ENCODE measurements around the gene NAV2. TPM values are rescaled to one million over a fixed set of nuclear protein-coding genes. Genes with fewer than 3 reads are reported as not detected.

The NAV2 gene
- total and polyA plus RNA-seq, 2 donors from 2014 or later, result 5.9 to 37.7 TPM

DNA sequence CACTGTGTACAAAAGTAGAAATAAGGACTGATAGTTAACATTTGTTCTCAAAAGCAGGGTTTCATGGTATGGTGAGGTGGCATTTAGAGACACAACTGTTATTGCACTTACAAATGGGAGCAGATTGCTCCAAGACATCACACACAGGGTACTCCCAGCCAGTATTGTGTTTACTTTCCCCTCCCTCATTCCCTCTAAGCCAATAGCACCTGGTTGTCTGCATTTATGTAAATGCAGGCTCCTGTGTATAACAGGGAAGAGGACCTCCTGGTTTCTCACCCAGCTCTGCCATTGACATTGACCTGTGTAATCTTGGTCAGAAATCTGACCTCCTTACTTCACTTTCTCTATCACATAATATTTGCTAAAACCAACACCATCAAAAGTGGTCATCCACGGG, 154.4 kb downstream of the NAV2 start:
- FAIRE-seq (no peak), DNase-seq (no peak)
- no peak overlapping the region for H3K9ac ChIP-seq (ENCODE audit: low read length in 3 of 3)
- H3K36me3 ChIP-seq (ENCODE audit: control insufficient read depth in 2 of 3, insufficient read depth in 3 of 3, low read length in 3 of 3), result no peaks in the 10 kb centered on the region
- no peaks in the 10 kb centered on the region for H3K9me3 ChIP-seq (ENCODE audit: control insufficient read depth in 2 of 3, insufficient read depth in 1 of 3, low read length in 3 of 3)
- H3K27me3 ChIP-seq (ENCODE audit: control insufficient read depth, insufficient read depth, low read length), result no peaks in the 10 kb centered on the region
- no peak overlapping the region for H3K27ac ChIP-seq (ENCODE audit: low read depth in 2 of 2, low read length in 2 of 2)
- intact Hi-C loops (cut with DNase I), result no loop called here
- TF ChIP-seq, protein P1, sequence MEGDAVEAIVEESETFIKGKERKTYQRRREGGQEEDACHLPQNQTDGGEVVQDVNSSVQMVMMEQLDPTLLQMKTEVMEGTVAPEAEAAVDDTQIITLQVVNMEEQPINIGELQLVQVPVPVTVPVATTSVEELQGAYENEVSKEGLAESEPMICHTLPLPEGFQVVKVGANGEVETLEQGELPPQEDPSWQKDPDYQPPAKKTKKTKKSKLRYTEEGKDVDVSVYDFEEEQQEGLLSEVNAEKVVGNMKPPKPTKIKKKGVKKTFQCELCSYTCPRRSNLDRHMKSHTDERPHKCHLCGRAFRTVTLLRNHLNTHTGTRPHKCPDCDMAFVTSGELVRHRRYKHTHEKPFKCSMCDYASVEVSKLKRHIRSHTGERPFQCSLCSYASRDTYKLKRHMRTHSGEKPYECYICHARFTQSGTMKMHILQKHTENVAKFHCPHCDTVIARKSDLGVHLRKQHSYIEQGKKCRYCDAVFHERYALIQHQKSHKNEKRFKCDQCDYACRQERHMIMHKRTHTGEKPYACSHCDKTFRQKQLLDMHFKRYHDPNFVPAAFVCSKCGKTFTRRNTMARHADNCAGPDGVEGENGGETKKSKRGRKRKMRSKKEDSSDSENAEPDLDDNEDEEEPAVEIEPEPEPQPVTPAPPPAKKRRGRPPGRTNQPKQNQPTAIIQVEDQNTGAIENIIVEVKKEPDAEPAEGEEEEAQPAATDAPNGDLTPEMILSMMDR (IDR thresholded peaks at IDR 0.05; ENCODE audit: borderline replicate concordance, extremely low read depth, insufficient read depth), result no peak
- H3K4me3 ChIP-seq (ENCODE audit: low read length in 3 of 3), result no peak overlapping the region
- no peaks in the 10 kb centered on the region for H3K4me1 ChIP-seq (ENCODE audit: control insufficient read depth in 2 of 3, insufficient read depth in 2 of 3, low read depth in 1 of 3, low read length in 3 of 3)

DNA sequence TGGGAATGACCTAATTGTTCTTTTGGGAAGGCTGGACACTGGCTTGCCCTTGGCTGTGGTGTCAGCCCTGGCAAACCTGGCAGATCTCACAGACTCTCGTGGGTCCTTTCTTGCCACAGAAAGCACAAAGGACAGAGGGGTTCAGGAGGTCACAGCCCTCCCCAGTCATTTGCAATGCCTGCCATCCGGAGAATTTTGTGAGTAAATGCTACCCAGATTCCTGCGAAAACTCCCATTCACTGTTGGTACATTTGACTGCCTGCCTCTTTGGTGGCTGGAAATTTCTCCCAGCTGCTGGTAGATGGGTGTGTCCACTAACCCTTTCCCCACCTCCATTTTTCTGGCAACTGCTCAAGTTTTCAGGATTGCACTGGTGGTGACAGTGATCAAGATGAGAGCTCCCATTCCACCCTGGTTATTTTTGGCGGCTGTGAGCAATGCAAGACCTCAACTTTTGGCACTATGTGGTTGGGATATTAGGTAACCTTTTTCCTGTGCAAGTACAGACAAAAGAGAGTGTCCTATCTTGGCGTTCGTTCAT, 155.7 kb downstream of the NAV2 start:
- TF ChIP-seq, protein P1 (IDR thresholded peaks at IDR 0.05; ENCODE audit: borderline replicate concordance, extremely low read depth, insufficient read depth), result no peak
- FAIRE-seq (no peak), DNase-seq (no peak)
- H3K27ac ChIP-seq (ENCODE audit: low read depth in 2 of 2, low read length in 2 of 2), result no peak overlapping the region
- intact Hi-C loops (cut with DNase I), result no loop called here
- no peaks in the 10 kb centered on the region for H3K36me3 ChIP-seq (ENCODE audit: control insufficient read depth in 2 of 3, insufficient read depth in 3 of 3, low read length in 3 of 3)
- H3K4me3 ChIP-seq (ENCODE audit: low read length in 3 of 3), result no peak overlapping the region
- no peaks in the 10 kb centered on the region for H3K27me3 ChIP-seq (ENCODE audit: control insufficient read depth, insufficient read depth, low read length)
- H3K4me1 ChIP-seq (ENCODE audit: control insufficient read depth in 2 of 3, insufficient read depth in 2 of 3, low read depth in 1 of 3, low read length in 3 of 3), result no peaks in the 10 kb centered on the region
- H3K9ac ChIP-seq (ENCODE audit: low read length in 3 of 3), result no peak overlapping the region
- H3K9me3 ChIP-seq (ENCODE audit: control insufficient read depth in 2 of 3, insufficient read depth in 1 of 3, low read length in 3 of 3), result no peaks in the 10 kb centered on the region

DNA sequence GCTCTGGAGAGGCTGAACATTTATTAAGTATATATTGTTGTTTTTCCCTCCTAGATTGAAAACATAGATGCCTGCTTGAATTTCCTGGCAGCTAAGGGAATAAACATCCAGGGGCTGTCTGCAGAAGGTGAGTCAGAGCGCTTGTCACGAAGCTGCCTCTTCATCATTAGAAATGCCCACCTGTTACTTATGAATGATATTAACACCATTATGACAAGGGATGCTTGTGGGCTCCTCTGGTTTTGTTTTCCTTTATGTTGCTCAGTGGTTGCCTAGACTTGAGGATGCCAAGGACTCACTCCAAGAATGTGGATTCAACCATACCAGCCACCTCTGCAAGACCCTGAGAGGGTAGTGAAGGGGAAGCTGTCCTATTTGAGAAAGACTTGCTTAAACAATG, 156.2 kb downstream of the NAV2 start:
- no peak for DNase-seq
- Histone ChIP-seq H3K4me1 (ENCODE audit: control insufficient read depth in 2 of 3, insufficient read depth in 2 of 3, low read depth in 1 of 3, low read length in 3 of 3) (no peaks in the 10 kb centered on the region), H3K4me3 (ENCODE audit: low read length in 3 of 3) (no peak overlapping the region), H3K9me3 (ENCODE audit: control insufficient read depth in 2 of 3, insufficient read depth in 1 of 3, low read length in 3 of 3) (no peaks in the 10 kb centered on the region), H3K27ac (ENCODE audit: low read depth in 2 of 2, low read length in 2 of 2) (no peak overlapping the region), H3K36me3 (ENCODE audit: control insufficient read depth in 2 of 3, insufficient read depth in 3 of 3, low read length in 3 of 3) (no peaks in the 10 kb centered on the region), H3K9ac (ENCODE audit: low read length in 3 of 3) (no peak overlapping the region), H3K27me3 (ENCODE audit: control insufficient read depth, insufficient read depth, low read length) (no peaks in the 10 kb centered on the region)
- FAIRE-seq, result no peak
- intact Hi-C loops (cut with DNase I), result no loop called here
- TF ChIP-seq, protein P1 (IDR thresholded peaks at IDR 0.05; ENCODE audit: borderline replicate concordance, extremely low read depth, insufficient read depth), result no peak

DNA sequence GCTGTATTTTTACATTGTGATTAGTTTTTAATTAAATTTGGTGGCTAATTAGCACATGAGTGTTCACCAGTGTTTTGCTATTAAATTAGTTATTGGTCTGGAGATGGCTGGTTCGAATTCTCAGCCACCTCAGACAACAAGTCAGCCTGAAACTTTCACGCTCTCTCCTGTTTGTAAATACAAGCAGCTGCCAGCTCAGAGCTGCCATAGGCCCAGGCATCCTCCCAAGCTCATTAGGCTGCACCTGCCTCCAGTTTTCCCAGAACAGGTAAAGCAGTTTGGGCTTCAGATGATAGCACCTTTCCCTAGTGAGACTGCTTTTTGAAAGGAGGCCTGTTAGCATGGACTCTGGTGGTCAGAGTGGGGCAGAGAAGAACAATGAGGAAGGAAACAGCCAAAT, 156.8 kb downstream of the NAV2 start:
- DNase-seq (no peak), FAIRE-seq (no peak)
- intact Hi-C loops (cut with DNase I), result no loop called here
- Histone ChIP-seq H3K4me1 (ENCODE audit: control insufficient read depth in 2 of 3, insufficient read depth in 2 of 3, low read depth in 1 of 3, low read length in 3 of 3) (no peaks in the 10 kb centered on the region), H3K9me3 (ENCODE audit: control insufficient read depth in 2 of 3, insufficient read depth in 1 of 3, low read length in 3 of 3) (no peaks in the 10 kb centered on the region), H3K27me3 (ENCODE audit: control insufficient read depth, insufficient read depth, low read length) (no peaks in the 10 kb centered on the region), H3K27ac (ENCODE audit: low read depth in 2 of 2, low read length in 2 of 2) (no peak overlapping the region), H3K36me3 (ENCODE audit: control insufficient read depth in 2 of 3, insufficient read depth in 3 of 3, low read length in 3 of 3) (no peaks in the 10 kb centered on the region), H3K4me3 (ENCODE audit: low read length in 3 of 3) (no peak overlapping the region), H3K9ac (ENCODE audit: low read length in 3 of 3) (no peak overlapping the region)
- TF ChIP-seq, protein P1 (IDR thresholded peaks at IDR 0.05; ENCODE audit: borderline replicate concordance, extremely low read depth, insufficient read depth), result no peak

Measured in kidney (tissue), 14 donors.